ENCODE data around the gene VMP1. TPM values are rescaled to one million over a fixed set of nuclear protein-coding genes. Genes with fewer than 3 reads are reported as not detected.
"Not testable (repeated sequence)": the region's sequence is repeated elsewhere in the genome, so short reads cannot be mapped to it uniquely, and the experiment has no call there.

Gene VMP1
- total RNA-seq, 2 donors from 2014 or later = 48.0 to 63.4 TPM

GRCh38 chr17:59753522-59754467, 46.3 kb downstream of the VMP1 start:
- no peak for DNase-seq (ENCODE audit: low spot score)
- no peaks in the 10 kb centered on the region for H3K27me3 ChIP-seq
- no peaks in the 10 kb centered on the region for H3K36me3 ChIP-seq
- H3K4me1 ChIP-seq = no peaks in the 10 kb centered on the region
- H3K27ac ChIP-seq = peak overlapping the region in 1 of 2 donors; percentile 19
- TF ChIP-seq CTCF (IDR thresholded peaks at IDR 0.05) = peak; percentile 29 to 77
- no peaks in the 10 kb centered on the region for H3K9me3 ChIP-seq
- no peak overlapping the region for H3K4me3 ChIP-seq

- H3K4me1 ChIP-seq = no peaks in the 10 kb centered on the region
- TF ChIP-seq CTCF (IDR thresholded peaks at IDR 0.05) = no peak
- no peaks in the 10 kb centered on the region for H3K27me3 ChIP-seq
- no peaks in the 10 kb centered on the region for H3K36me3 ChIP-seq
- DNase-seq (ENCODE audit: low spot score) = no peak
- peaks cover 0 to 6% of the 10 kb centered on the region in 2 donors for H3K9me3 ChIP-seq
- H3K27ac ChIP-seq = no peak overlapping the region
- H3K4me3 ChIP-seq = no peak overlapping the region
Observed at GRCh38 chr17:59754552-59754951, 47.1 kb downstream of the VMP1 start.

- not testable (repeated sequence) for H3K36me3 ChIP-seq; H3K4me3 ChIP-seq; DNase-seq (ENCODE audit: low spot score); H3K4me1 ChIP-seq; H3K27ac ChIP-seq; H3K27me3 ChIP-seq; H3K9me3 ChIP-seq
Observed at GRCh38 chr17:59755069-59755468, 47.6 kb downstream of the VMP1 start.

GRCh38 chr17:59756236-59756818, 48.9 kb downstream of the VMP1 start:
- DNase-seq (ENCODE audit: low spot score) = no peak
- no peak for TF ChIP-seq CTCF (IDR thresholded peaks at IDR 0.05)
- peak overlapping the region in 1 of 2 donors; percentile 15 for H3K27ac ChIP-seq
- H3K4me3 ChIP-seq = no peak overlapping the region
- H3K27me3 ChIP-seq = no peaks in the 10 kb centered on the region
- no peaks in the 10 kb centered on the region for H3K36me3 ChIP-seq
- peaks cover 0 to 6% of the 10 kb centered on the region in 2 donors for H3K9me3 ChIP-seq
- no peaks in the 10 kb centered on the region for H3K4me1 ChIP-seq

GRCh38 chr17:59757043-59757442, 49.6 kb downstream of the VMP1 start:
- peaks cover 0 to 6% of the 10 kb centered on the region in 2 donors for H3K9me3 ChIP-seq
- no peaks in the 10 kb centered on the region for H3K4me1 ChIP-seq
- H3K4me3 ChIP-seq = no peak overlapping the region
- H3K27ac ChIP-seq = peak overlapping the region in 1 of 2 donors; percentile 5
- no peaks in the 10 kb centered on the region for H3K36me3 ChIP-seq
- H3K27me3 ChIP-seq = no peaks in the 10 kb centered on the region
- no peak for DNase-seq (ENCODE audit: low spot score)
- TF ChIP-seq CTCF (IDR thresholded peaks at IDR 0.05) = no peak

GRCh38 chr17:59757470-59757869, 50.0 kb downstream of the VMP1 start:
- peak overlapping the region in 1 of 2 donors; percentile 5 for H3K27ac ChIP-seq

More at GRCh38 chr17:59757470-59757869, 50.0 kb downstream of the VMP1 start:
- H3K27me3 ChIP-seq = no peaks in the 10 kb centered on the region
- no peak overlapping the region for H3K4me3 ChIP-seq
- H3K4me1 ChIP-seq = no peaks in the 10 kb centered on the region
- peaks cover 0 to 6% of the 10 kb centered on the region in 2 donors for H3K9me3 ChIP-seq
- no peaks in the 10 kb centered on the region for H3K36me3 ChIP-seq
- no peak for DNase-seq (ENCODE audit: low spot score)
- TF ChIP-seq CTCF (IDR thresholded peaks at IDR 0.05) = no peak
